PC-9 (cell line): ENCODE results near the gene TMEM231. TPM values are rescaled to one million over a fixed set of nuclear protein-coding genes. Genes with fewer than 3 reads are reported as not detected.

ENCODE experiments used
- BruUV-seq: library from RNA; stranded (reverse); fragments of 400-500 nt; replicated peaks from 2 replicates; lab custom pipeline; 2021; lab: Mats Ljungman, UMichigan
- CTCF ChIA-PET: fragments of 300-600 bp; sonication (Branson Sonifier 250); formaldehyde crosslinking; loops from one replicate; lab custom pipeline; 2022; ENCODE audit warnings: antibody characterized with exemption; lab: Charles Lee
- POLR2A ChIA-PET: fragments of 300-600 bp; sonication (Branson Sonifier 250); formaldehyde crosslinking; loops from one replicate; lab custom pipeline; 2022; ENCODE audit warnings: antibody characterized with exemption; ENCODE audit not compliant: unreplicated experiment; lab: Charles Lee
- DNase-seq, 2 experiments: peaks; one replicate each; pipeline versions ENCODE4 v3.0.0 to v3.0.0-alpha.2; 2015 to 2022; ENCODE audit warnings: mixed read lengths in 1 of 2
- H2AFZ ChIP-seq: fragments of 200-600 bp; sonication (generic); 2 replicates; pipeline ENCODE4 v1.8.1; 2017; ENCODE audit warnings: antibody characterized with exemption
- H3F3A ChIP-seq: fragments of 200-600 bp; sonication (generic); 2 replicates; pipeline ENCODE4 v1.8.1; 2017; ENCODE audit warnings: antibody characterized with exemption, mild to moderate bottlenecking, low read depth; ENCODE audit not compliant: insufficient read depth
- H3K27ac ChIP-seq: fragments of 200-600 bp; sonication (generic); 2 replicates; pipeline ENCODE4 v1.6.1; 2016; ENCODE audit warnings: mixed run types
- H3K27me3 ChIP-seq: fragments of 200-600 bp; sonication (generic); 2 replicates; pipeline ENCODE4 v1.6.1; 2016; ENCODE audit warnings: low read depth, mixed run types; ENCODE audit not compliant: insufficient read depth
- H3K36me3 ChIP-seq: fragments of 200-600 bp; sonication (generic); 2 replicates; pipeline ENCODE4 v1.6.1; 2016; ENCODE audit warnings: low read depth, mixed run types
- H3K4me1 ChIP-seq: fragments of 200-600 bp; sonication (generic); replicated peaks from 2 replicates; pipeline ENCODE4 v1.6.1; 2016; ENCODE audit warnings: mixed run types; ENCODE audit not compliant: insufficient read depth
- H3K4me2 ChIP-seq: fragments of 200-600 bp; sonication (generic); 2 replicates; pipeline ENCODE4 v1.6.1; 2017; ENCODE audit warnings: mixed run types
- H3K4me3 ChIP-seq: fragments of 200-600 bp; sonication (generic); 2 replicates; pipeline ENCODE4 v1.6.1; 2016; ENCODE audit warnings: mixed run types
- H3K79me2 ChIP-seq: fragments of 200-600 bp; sonication (generic); 2 replicates; pipeline ENCODE4 v1.6.1; 2017; ENCODE audit warnings: low read depth, mixed run types
- H3K9me2 ChIP-seq: fragments of 200-600 bp; sonication (generic); 2 replicates; pipeline ENCODE4 v1.8.1; 2017; ENCODE audit warnings: mild to moderate bottlenecking; ENCODE audit not compliant: insufficient read depth
- H3K9me3 ChIP-seq: fragments of 200-600 bp; sonication (generic); 2 replicates; pipeline ENCODE4 v1.8.1; 2016; ENCODE audit warnings: low read depth; ENCODE audit not compliant: insufficient read depth
- H4K20me1 ChIP-seq: fragments of 200-600 bp; sonication (generic); 2 replicates; pipeline ENCODE4 v1.8.1; 2017; ENCODE audit not compliant: insufficient read depth
- EZH2 ChIP-seq: fragments of 200-600 bp; sonication (generic); IDR thresholded peaks from 2 replicates; pipeline ENCODE4 v1.8.0; 2017; ENCODE audit warnings: antibody characterized with exemption, low read depth
- intact Hi-C: fragments of 100-400 bp; cut with micrococcal nuclease; formaldehyde crosslinking; loops from one replicate; pipeline ENCODE4 v1.10.0; 2022; ENCODE audit not compliant: unreplicated experiment
- total RNA-seq: library from RNA; stranded (reverse); gene quantifications from 2 replicates; pipeline ENCODE4 v1.2.3, GENCODE V29; 2021
- TF ChIP-seq, protein P1 (sequence below): fragments of 200-600 bp; sonication (generic); conservative IDR thresholded peaks from 2 replicates; pipeline ENCODE4 v1.6.1; 2017; ENCODE audit warnings: mixed run types, antibody characterized with exemption, mild to moderate bottlenecking, moderate library complexity

TMEM231 gene
- total RNA-seq, 1 experiment from 2014 or later = 18.8 TPM

DNA sequence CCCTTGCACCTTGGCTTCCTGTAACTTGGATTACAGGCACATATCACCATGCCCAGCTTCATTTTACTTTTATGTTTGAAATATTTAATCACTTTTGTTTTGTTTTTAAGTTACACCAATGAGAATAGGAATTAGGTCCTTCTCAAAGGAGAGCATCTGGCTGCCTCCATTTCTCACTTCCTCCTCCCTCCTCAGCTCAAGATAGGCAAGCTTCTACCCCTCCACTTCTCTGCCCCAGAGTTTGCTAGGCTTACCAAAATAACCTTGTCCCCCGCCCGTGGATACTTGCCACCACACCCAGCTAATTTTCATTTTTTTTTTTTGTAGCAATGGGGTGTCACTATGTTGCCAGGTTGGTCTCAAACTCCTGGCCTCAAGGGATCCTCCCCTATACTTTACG, 28.1 kb upstream of the TMEM231 start:
- no peak overlapping the region for H3K4me2 ChIP-seq
- no peaks in the 10 kb centered on the region for H3K79me2 ChIP-seq
- H3K9me3 ChIP-seq = no peaks in the 10 kb centered on the region
- CTCF ChIA-PET = no interaction called here
- no peaks in the 10 kb centered on the region for H3K9me2 ChIP-seq
- H3K27me3 ChIP-seq = no peaks in the 10 kb centered on the region
- no peak overlapping the region for H3K27ac ChIP-seq
- POLR2A ChIA-PET = interaction anchor here (0.5 kb wide), 1 partner anchor 49 kb away, joined by 3 read pairs; no protein-coding TSS in a partner anchor
- H4K20me1 ChIP-seq = no peaks in the 10 kb centered on the region
- no TSS peak for BruUV-seq
- TF ChIP-seq, protein P1, sequence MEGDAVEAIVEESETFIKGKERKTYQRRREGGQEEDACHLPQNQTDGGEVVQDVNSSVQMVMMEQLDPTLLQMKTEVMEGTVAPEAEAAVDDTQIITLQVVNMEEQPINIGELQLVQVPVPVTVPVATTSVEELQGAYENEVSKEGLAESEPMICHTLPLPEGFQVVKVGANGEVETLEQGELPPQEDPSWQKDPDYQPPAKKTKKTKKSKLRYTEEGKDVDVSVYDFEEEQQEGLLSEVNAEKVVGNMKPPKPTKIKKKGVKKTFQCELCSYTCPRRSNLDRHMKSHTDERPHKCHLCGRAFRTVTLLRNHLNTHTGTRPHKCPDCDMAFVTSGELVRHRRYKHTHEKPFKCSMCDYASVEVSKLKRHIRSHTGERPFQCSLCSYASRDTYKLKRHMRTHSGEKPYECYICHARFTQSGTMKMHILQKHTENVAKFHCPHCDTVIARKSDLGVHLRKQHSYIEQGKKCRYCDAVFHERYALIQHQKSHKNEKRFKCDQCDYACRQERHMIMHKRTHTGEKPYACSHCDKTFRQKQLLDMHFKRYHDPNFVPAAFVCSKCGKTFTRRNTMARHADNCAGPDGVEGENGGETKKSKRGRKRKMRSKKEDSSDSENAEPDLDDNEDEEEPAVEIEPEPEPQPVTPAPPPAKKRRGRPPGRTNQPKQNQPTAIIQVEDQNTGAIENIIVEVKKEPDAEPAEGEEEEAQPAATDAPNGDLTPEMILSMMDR = no peak
- TF ChIP-seq EZH2 = no peak
- H3K36me3 ChIP-seq = 0 out of 2 replicates have a peak, but pooled peaks cover 8% of the 10 kb centered on the region
- H3K4me3 ChIP-seq = no peak overlapping the region
- intact Hi-C loops = no loop called here
- DNase-seq = no peak
- H3K4me1 ChIP-seq = no peaks in the 10 kb centered on the region
- peaks cover 4% of the 10 kb centered on the region; the same call in 1 of the 2 replicates for H3F3A ChIP-seq
- H2AFZ ChIP-seq = no peak overlapping the region

DNA sequence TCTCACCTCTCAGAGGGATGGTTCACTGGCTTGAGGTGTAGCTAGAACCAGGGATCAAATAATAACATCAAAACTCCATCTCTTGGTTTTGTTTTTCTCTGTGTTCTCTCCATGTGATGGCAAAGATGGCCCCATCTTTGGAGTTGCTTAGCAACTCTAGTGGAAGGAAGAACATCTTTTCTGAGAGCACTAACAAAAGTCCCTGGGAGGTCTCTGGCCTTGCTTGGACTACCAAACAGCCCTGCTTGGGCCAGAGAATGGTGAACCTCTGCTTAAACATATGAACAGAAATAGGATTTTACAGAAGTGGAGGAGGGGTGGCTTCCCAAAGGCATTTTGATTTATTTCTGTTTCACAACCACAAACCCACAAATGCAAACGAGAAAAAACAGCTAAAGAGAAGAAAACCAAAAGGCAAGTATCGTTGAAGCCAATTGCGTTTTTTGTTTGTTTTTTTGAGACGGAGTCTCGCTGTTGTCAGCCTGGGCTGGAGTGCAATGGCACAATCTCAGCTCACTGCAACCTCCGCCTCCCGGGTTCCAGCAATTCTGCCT, 23.3 kb upstream of the TMEM231 start:
- no peaks in the 10 kb centered on the region for H3K9me3 ChIP-seq
- intact Hi-C loops = no loop called here
- H3K27ac ChIP-seq = no peak overlapping the region
- H3K27me3 ChIP-seq = no peaks in the 10 kb centered on the region
- TF ChIP-seq EZH2 = no peak
- TF ChIP-seq, protein P1 = no peak
- no peak for DNase-seq
- CTCF ChIA-PET = no interaction called here
- H3K4me3 ChIP-seq = no peak overlapping the region
- H3K4me1 ChIP-seq = no peaks in the 10 kb centered on the region
- no peaks in the 10 kb centered on the region for H3K79me2 ChIP-seq
- POLR2A ChIA-PET = interaction anchor here (0.5 to 0.7 kb wide), 2 partner anchors 21 to 64 kb away, joined by 3 to 13 read pairs; no protein-coding TSS in a partner anchor
- H2AFZ ChIP-seq = no peak overlapping the region
- no peaks in the 10 kb centered on the region for H3K9me2 ChIP-seq
- H3K4me2 ChIP-seq = no peak overlapping the region
- H3F3A ChIP-seq = peaks cover 9% of the 10 kb centered on the region; the same call in 1 of the 2 replicates
- peaks cover 24% of the 10 kb centered on the region for H3K36me3 ChIP-seq
- H4K20me1 ChIP-seq = peaks cover 11% of the 10 kb centered on the region; the same call in 1 of the 2 replicates
- BruUV-seq = no TSS peak

DNA sequence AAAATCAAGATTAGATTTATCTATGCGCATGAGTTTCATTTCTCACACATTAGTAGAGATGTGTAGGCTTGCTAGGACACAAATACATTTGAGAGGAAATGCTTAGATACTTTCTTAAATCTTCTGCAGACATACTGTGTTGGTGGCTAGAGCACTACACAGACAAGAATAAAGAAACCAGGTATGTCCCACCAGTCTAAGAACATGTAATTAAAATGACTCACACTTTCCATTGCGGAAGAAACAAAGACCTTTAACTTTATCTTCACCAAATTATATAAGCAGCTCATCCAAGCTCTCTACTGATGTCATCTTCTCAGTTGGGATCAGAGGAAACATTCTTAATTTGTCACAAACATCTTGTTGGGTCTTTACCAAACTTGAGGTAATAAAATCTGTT, 22.7 kb upstream of the TMEM231 start:
- no peak overlapping the region for H3K4me2 ChIP-seq
- no peak overlapping the region for H3K27ac ChIP-seq
- DNase-seq = no peak
- no peaks in the 10 kb centered on the region for H3K9me2 ChIP-seq
- H3K9me3 ChIP-seq = no peaks in the 10 kb centered on the region
- TF ChIP-seq, protein P1 = no peak
- no peak for TF ChIP-seq EZH2
- no peak overlapping the region for H3K4me3 ChIP-seq
- POLR2A ChIA-PET = interaction anchor here (0.5 to 0.7 kb wide), 2 partner anchors 21 to 63 kb away, joined by 3 to 13 read pairs; no protein-coding TSS in a partner anchor
- no TSS peak for BruUV-seq
- H3K79me2 ChIP-seq = no peaks in the 10 kb centered on the region
- peaks cover 9% of the 10 kb centered on the region; the same call in 1 of the 2 replicates for H3F3A ChIP-seq
- peaks cover 11% of the 10 kb centered on the region; the same call in 1 of the 2 replicates for H4K20me1 ChIP-seq
- H3K4me1 ChIP-seq = no peaks in the 10 kb centered on the region
- intact Hi-C loops = no loop called here
- CTCF ChIA-PET = no interaction called here
- H2AFZ ChIP-seq = no peak overlapping the region
- H3K27me3 ChIP-seq = no peaks in the 10 kb centered on the region
- H3K36me3 ChIP-seq = peaks cover 24% of the 10 kb centered on the region
